Astrocyte of the cerebellum (primary cell): ENCODE measurements around the gene AQP4.

ENCODE experiments used
- DNase-seq: peaks from one replicate; pipeline ENCODE4 v3.0.0-alpha.2; 2011; ENCODE audit warnings: low read depth
- H3K4me3 ChIP-seq: 2 replicates; pipeline ENCODE4 v1.5.1; 2011; ENCODE audit warnings: mild to moderate bottlenecking, low read depth, low read length, moderate library complexity
- in situ Hi-C: cut with HindIII; loops from 2 replicates; pipeline ENCODE4 v1.10.0; 2017; ENCODE audit warnings: low sequenced_read_pairs
- TF ChIP-seq, protein P1 (sequence below): IDR thresholded peaks from 2 replicates; pipeline ENCODE4 v1.5.1; 2012; ENCODE audit warnings: low read length, low read depth, moderate library complexity, mild to moderate bottlenecking; ENCODE audit errors: missing control alignments

AQP4 gene, protein sequence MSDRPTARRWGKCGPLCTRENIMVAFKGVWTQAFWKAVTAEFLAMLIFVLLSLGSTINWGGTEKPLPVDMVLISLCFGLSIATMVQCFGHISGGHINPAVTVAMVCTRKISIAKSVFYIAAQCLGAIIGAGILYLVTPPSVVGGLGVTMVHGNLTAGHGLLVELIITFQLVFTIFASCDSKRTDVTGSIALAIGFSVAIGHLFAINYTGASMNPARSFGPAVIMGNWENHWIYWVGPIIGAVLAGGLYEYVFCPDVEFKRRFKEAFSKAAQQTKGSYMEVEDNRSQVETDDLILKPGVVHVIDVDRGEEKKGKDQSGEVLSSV

DNA sequence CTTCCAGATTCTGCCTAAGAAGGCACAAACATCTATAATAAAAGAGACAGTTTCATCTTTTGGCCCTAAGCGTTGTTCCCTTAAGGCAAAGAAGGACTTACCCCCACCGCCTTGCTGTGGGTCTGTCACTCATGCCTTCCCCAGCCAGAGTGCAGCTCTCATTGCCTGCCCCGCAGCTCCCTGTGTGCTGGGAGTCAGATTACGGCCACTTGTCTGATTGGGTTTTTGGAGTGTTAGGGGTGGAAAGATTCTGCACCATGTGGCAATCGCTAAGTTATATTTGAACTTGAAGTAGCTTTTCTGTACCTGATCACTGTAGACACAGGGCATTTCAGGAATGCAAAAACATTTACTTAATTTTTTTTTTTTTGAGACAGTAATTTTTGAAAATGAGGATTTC, at the start of gene AQP4:
AQP4 (minus strand) TSS at position 151 of the 400 bp plus-strand sequence; CDS start at position 133, 18 bp downstream.
- TF ChIP-seq, protein P1, sequence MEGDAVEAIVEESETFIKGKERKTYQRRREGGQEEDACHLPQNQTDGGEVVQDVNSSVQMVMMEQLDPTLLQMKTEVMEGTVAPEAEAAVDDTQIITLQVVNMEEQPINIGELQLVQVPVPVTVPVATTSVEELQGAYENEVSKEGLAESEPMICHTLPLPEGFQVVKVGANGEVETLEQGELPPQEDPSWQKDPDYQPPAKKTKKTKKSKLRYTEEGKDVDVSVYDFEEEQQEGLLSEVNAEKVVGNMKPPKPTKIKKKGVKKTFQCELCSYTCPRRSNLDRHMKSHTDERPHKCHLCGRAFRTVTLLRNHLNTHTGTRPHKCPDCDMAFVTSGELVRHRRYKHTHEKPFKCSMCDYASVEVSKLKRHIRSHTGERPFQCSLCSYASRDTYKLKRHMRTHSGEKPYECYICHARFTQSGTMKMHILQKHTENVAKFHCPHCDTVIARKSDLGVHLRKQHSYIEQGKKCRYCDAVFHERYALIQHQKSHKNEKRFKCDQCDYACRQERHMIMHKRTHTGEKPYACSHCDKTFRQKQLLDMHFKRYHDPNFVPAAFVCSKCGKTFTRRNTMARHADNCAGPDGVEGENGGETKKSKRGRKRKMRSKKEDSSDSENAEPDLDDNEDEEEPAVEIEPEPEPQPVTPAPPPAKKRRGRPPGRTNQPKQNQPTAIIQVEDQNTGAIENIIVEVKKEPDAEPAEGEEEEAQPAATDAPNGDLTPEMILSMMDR = no peak
- no peak within 1 kb of the TSS for H3K4me3 ChIP-seq
- no peak for DNase-seq
- in situ Hi-C loops = no loop called here

DNA sequence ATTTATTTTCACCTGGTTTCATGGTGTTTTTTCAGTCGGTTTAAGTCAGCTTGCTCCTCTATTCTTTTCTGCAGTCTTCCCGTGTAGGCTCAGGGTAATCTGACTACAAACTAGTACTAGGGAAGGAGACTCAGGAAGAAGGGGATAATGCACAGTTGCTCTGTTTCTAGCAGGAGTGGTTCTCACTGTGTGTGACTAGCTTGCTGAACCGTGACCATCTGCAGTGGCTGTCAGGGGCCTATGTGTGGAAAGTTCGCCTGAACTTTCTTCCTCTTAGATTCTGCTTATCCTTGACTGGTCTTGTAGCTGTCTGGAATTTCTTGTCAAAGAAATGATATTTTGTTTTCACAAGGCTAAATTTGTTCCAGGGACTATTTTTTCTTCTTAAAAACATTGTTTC, 46.3 kb upstream of the AQP4 start:
- in situ Hi-C loops = no loop called here
- H3K4me3 ChIP-seq = no peak overlapping the region
- no peak for DNase-seq
- TF ChIP-seq, protein P1 = no peak

DNA sequence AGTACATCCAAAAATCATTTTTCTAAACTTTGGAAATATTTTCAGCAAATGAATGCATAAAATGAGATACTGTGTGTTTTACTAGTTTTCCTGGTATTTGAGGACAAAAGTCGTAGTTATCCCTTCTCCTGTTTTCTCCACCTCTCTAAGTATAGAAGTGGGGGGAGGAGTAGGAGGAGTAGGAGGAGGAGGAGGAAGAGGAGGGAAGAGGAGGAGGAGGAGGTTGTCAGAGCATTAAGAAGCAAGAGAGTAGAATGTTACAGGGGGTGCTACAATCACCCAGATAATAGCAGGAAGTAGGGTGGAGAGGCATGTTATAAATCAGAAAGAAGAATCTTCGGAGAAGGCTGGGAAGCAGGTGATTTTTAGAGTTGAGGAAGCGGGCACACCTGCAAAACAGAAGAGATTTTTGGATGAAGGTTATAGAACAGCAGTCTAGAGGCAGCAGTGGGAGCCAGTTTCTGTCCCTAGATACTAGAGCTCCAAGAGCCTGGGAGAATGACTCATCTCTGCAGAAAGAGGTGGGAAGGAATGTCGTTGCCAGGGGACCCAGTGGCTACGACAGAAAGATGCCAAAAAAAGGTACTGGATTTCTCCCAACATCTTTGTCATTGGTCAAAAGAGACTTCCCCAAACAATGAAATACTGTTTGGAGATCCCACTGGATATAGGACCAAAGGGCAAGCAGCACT, 44.2 kb upstream of the AQP4 start:
- DNase-seq = no peak
- in situ Hi-C loops = no loop called here
- H3K4me3 ChIP-seq = no peak overlapping the region
- TF ChIP-seq, protein P1 = no peak

DNA sequence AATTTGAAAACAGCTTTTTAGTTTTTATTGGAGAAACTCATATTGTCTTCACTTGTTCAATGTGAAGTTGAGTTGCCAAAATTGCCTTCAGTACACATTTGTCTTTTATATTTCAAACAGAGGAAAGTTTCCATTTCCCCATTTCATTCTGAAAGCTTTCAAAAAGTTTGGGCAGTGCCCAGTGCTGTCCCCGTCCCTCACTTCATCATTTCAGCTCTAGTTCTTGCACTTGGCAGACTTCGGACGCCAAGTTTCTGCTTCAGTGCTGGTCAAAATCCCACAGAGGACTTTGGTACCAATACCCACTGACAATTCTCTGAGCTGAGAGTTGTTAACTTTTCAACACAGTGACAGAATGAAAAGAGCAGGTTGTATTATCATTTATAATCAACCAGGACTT, 43.4 kb upstream of the AQP4 start:
- TF ChIP-seq, protein P1 = no peak
- in situ Hi-C loops = no loop called here
- DNase-seq = no peak
- H3K4me3 ChIP-seq = no peak overlapping the region

- no peak overlapping the region for H3K4me3 ChIP-seq
- in situ Hi-C loops = no loop called here
- TF ChIP-seq, protein P1 = no peak
- DNase-seq = no peak
Observed at GRCh38 chr18:26902291-26902690, 36.8 kb upstream of the AQP4 start.

DNA sequence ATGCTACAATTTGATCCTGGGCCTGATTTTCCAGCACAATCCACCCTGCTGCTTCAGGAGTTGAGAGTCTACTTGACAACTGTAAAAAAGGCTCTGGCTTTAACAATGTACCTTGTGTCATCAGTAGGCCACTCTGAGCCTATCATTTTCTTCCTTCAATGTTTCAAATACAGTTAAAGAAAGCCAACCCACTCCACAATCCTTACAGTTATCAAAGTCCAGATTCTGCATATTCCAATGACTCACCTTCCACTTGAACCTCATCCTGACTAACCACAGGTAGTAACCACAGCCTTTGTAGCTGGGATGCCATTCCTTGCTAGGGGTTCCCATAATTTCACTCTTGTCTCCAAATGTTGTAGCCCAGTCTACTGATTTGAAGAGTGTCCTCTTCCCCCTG, 35.5 kb upstream of the AQP4 start:
- in situ Hi-C loops = no loop called here
- TF ChIP-seq, protein P1 = no peak
- no peak overlapping the region for H3K4me3 ChIP-seq
- DNase-seq = no peak
